Vagina (tissue), 2 donors: ENCODE measurements around the gene PTPRN2. TPM values are rescaled to one million over a fixed set of nuclear protein-coding genes. Genes with fewer than 3 reads are reported as not detected.

Experiments used
- DNase-seq, 2 donors: peaks; one replicate each; pipeline ENCODE4 v3.0.0-alpha.2; 2017; ENCODE audit errors: extremely low spot score in 2 of 2
- H3K27ac ChIP-seq: fragments of 200-600 bp; sonication (generic); one replicate; pipeline ENCODE4 v1.5.1; 2019
- H3K27me3 ChIP-seq: fragments of 200-600 bp; sonication (generic); one replicate; pipeline ENCODE4 v1.5.1; 2019
- H3K36me3 ChIP-seq, 2 donors: fragments of 200-600 bp; sonication (generic); one replicate each; pipeline ENCODE4 v1.5.1; 2017 to 2019
- H3K4me1 ChIP-seq: fragments of 200-600 bp; sonication (generic); one replicate; pipeline ENCODE4 v1.5.1; 2019
- H3K4me3 ChIP-seq, 2 donors: fragments of 200-600 bp; sonication (generic); 1 replicate in 1 of 2; 2 replicates in 1 of 2; pipeline ENCODE4 v1.5.1; 2016 to 2019
- H3K9me3 ChIP-seq: fragments of 200-600 bp; sonication (generic); one replicate; pipeline ENCODE4 v1.5.1; 2019
- CTCF ChIP-seq, 3 experiments: fragments of 450-650 bp in 2 of 3; fragments of 200-600 bp in 1 of 3; sonication (generic) in 1 of 3; IDR thresholded peaks; one replicate each; pipeline ENCODE4 v1.5.1; 2017 to 2019; ENCODE audit warnings: antibody characterized with exemption in 3 of 3, mild to moderate bottlenecking in 2 of 3, moderate library complexity in 2 of 3
- POLR2A ChIP-seq, 2 donors: fragments of 450-650 bp; IDR thresholded peaks; one replicate each; pipeline ENCODE4 v1.6.1; 2017; ENCODE audit warnings: antibody characterized with exemption in 2 of 2, mild to moderate bottlenecking in 2 of 2, moderate library complexity in 2 of 2
- POLR2AphosphoS5 ChIP-seq, 2 donors: sonication (generic); formaldehyde crosslinking; IDR thresholded peaks; one replicate each; pipeline ENCODE4 v1.9.0; 2017; ENCODE audit warnings: antibody characterized with exemption in 2 of 2, mild to moderate bottlenecking in 2 of 2, low read depth in 1 of 2; ENCODE audit not compliant: insufficient read depth in 1 of 2
- intact Hi-C: fragments of 100-400 bp; cut with DNase I; formaldehyde crosslinking; loops from one replicate; pipeline ENCODE4 v1.15.1; 2023
- total RNA-seq: library from RNA; depleted of rRNA; stranded (reverse); fragments of >200 nt; gene quantifications from one replicate; pipeline ENCODE4 v1.2.3, GENCODE V29; 2016

PTPRN2 gene
- total RNA-seq, 1 donor from 2014 or later = 7.4 TPM

GRCh38 chr7:157997471-157997870, 590.2 kb downstream of the PTPRN2 start:
- H3K4me3 ChIP-seq = no peak overlapping the region
- no peaks in the 10 kb centered on the region for H3K27me3 ChIP-seq
- H3K4me1 ChIP-seq = no peaks in the 10 kb centered on the region
- H3K9me3 ChIP-seq = peaks cover 2% of the 10 kb centered on the region
- no peak for DNase-seq
- H3K36me3 ChIP-seq = no peaks in the 10 kb centered on the region
- intact Hi-C loops = no loop called here
- no peak for TF ChIP-seq POLR2AphosphoS5 (IDR thresholded peaks at IDR 0.05; ENCODE audit: insufficient read depth in 1 of 2, low read depth in 1 of 2)
- TF ChIP-seq POLR2A (IDR thresholded peaks at IDR 0.05) = no peak
- no peak for TF ChIP-seq CTCF (IDR thresholded peaks at IDR 0.05)
- no peak overlapping the region for H3K27ac ChIP-seq

DNA sequence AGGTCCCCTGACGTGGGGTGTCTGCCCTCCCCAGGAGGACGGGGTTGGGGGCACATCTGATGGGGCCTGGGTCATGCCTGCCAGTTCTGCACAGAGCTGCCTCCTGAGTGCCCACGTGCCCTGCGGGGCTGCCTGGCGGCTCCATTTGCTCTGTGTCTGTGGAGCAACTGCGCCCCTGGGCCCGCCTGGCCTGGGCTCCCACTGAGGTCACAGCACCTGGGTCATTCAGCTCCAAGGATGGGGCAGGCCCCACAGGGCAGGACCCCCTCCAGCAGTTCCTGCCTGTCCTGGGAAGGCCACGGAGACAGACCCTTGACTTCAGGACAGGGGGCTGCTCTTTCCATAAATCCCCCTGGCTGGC, 590.6 kb downstream of the PTPRN2 start:
- Histone ChIP-seq H3K9me3 (peaks cover 2% of the 10 kb centered on the region), H3K36me3 (no peaks in the 10 kb centered on the region), H3K27ac (no peak overlapping the region), H3K27me3 (no peaks in the 10 kb centered on the region), H3K4me1 (no peaks in the 10 kb centered on the region), H3K4me3 (no peak overlapping the region)
- TF ChIP-seq POLR2AphosphoS5 (IDR thresholded peaks at IDR 0.05; ENCODE audit: insufficient read depth in 1 of 2, low read depth in 1 of 2) (no peak), CTCF (IDR thresholded peaks at IDR 0.05) (no peak), POLR2A (IDR thresholded peaks at IDR 0.05) (no peak)
- no peak for DNase-seq
- intact Hi-C loops = no loop called here

DNA sequence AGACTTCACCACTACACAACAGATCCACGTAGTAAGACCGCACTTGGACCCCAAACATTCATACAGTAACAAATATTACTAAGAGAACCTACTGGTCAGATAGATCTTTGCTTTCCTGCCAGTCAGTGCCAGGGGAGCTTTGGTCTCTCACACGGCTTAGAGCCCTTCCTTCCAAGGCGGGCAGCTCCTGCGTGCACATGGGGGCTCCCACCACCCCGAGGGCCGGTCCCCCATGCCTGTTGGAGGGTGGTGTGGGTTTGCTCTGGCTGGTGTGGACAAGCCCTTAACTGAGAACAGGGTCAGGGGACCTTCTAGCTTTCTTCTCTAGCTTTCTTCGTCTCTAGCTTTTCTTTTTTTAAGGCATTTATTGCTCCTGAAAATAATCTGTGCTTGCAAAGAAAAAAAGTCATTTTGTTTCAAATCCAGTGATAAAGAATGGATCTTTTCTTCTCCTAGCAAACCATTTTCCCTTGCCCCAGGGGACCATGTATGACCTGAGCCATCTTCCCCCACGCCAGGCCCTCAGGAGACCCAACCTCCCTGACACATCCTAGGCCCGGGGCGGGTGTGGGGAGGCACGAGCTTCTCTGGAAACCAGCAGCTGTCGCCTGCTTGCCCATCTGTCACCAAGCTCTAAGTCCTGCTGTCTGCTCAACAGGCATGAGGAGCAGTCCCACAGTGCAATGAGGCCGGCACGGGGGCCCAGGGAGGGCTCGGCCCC, 591.1 kb downstream of the PTPRN2 start:
- Histone ChIP-seq H3K27ac (no peak overlapping the region), H3K36me3 (no peaks in the 10 kb centered on the region), H3K27me3 (no peaks in the 10 kb centered on the region), H3K4me3 (no peak overlapping the region), H3K4me1 (no peaks in the 10 kb centered on the region), H3K9me3 (peaks cover 2% of the 10 kb centered on the region)
- TF ChIP-seq POLR2AphosphoS5 (IDR thresholded peaks at IDR 0.05; ENCODE audit: insufficient read depth in 1 of 2, low read depth in 1 of 2) (no peak), CTCF (IDR thresholded peaks at IDR 0.05) (no peak), POLR2A (IDR thresholded peaks at IDR 0.05) (no peak)
- DNase-seq = no peak
- intact Hi-C loops = no loop called here

DNA sequence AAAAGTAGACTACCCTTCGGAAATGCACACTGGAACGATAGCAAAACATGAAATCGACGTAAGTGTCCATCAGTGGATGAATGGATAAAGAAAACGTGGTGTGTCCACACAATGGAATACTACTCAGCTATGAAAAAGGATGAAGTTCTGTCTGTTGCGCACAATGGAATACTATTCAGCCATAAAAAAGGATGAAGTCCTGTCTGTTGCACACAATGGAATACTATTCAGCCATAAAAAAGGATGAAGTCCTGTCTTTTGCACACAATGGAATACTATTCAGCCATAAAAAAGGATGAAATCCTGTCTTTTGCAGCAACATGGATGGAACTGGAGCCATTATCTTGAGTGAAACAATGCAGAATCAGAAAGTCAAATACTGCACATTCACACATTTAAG, 591.8 kb downstream of the PTPRN2 start:
- peaks cover 2% of the 10 kb centered on the region for H3K9me3 ChIP-seq
- TF ChIP-seq POLR2AphosphoS5 (IDR thresholded peaks at IDR 0.05; ENCODE audit: insufficient read depth in 1 of 2, low read depth in 1 of 2) (no peak), POLR2A (IDR thresholded peaks at IDR 0.05) (no peak), CTCF (IDR thresholded peaks at IDR 0.05) (no peak)
- no peak overlapping the region for H3K4me3 ChIP-seq
- no peaks in the 10 kb centered on the region for H3K36me3 ChIP-seq
- H3K27me3 ChIP-seq = no peaks in the 10 kb centered on the region
- no peaks in the 10 kb centered on the region for H3K4me1 ChIP-seq
- no peak for DNase-seq
- intact Hi-C loops = no loop called here
- H3K27ac ChIP-seq = no peak overlapping the region

- Histone ChIP-seq H3K4me3 (no peak overlapping the region), H3K27ac (no peak overlapping the region), H3K9me3 (peaks cover 2% of the 10 kb centered on the region), H3K27me3 (no peaks in the 10 kb centered on the region), H3K36me3 (no peaks in the 10 kb centered on the region), H3K4me1 (no peaks in the 10 kb centered on the region)
- no peak for TF ChIP-seq POLR2A (IDR thresholded peaks at IDR 0.05)
- TF ChIP-seq POLR2AphosphoS5 (IDR thresholded peaks at IDR 0.05; ENCODE audit: insufficient read depth in 1 of 2, low read depth in 1 of 2) = no peak
- TF ChIP-seq CTCF (IDR thresholded peaks at IDR 0.05) = no peak
- DNase-seq = no peak
- intact Hi-C loops = no loop called here
Measured at GRCh38 chr7:157994319-157994718, 593.3 kb downstream of the PTPRN2 start.
